Activated CD8-positive, alpha-beta memory T cell treated with anti-CD3 and anti-CD28 coated beads for 24 hours (primary cell): Measurements from ENCODE around the gene PFAS.
A peak's percentile ranks its signal among the peaks of the same experiment; 100 is the strongest.

Source experiments
- DNase-seq: peaks from one replicate; pipeline ENCODE4 v3.0.0-alpha.2; 2020

PFAS gene

GRCh38 chr17:8273884-8274444, 24.9 kb downstream of the PFAS start:
- no peak for DNase-seq

- DNase-seq = no peak
These were observed 25.7 kb downstream of the PFAS start for GRCh38 chr17:8274816-8275215.

DNA sequence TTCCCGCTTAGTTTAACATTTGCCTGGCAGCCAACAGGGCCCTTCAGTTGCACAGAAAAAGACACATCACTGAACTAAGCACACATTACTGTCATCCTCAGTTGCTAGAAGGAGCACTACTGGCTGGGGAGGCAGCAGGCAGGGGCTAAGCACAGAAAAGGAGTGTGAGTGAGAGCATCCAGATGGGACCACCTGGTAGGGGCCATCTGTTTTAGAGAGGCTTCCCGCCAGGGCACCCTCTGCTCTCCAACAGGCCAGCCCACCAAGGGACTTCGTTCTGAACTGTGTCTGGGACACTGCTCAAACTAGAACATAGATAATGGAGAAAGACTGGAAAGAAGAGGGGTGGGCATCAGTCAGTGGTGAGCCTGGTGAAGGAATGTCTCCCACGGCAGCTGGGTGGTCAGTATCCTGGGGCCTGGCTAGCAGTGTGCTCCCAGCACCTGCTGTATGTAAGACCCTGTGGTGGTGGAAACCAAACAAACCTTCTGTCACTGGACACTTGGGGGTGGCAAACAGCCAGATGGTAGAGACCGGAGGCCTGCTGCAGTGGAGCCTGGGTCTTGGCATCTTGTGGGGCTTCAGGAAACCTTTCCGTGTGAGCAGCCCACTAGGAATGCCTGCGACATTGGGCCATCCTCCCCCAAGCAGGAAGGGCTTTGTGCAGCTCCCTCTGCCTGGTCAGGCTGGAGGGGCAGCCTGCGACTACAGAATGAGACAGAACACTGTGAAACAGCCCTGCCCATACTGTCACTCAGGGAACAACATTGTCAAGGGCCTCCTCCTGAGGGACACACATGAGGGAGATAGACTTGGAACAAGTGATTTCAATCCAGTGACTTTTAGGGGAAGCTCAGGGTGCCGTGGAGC, 26.6 kb downstream of the PFAS start:
- DNase-seq = no peak

DNA sequence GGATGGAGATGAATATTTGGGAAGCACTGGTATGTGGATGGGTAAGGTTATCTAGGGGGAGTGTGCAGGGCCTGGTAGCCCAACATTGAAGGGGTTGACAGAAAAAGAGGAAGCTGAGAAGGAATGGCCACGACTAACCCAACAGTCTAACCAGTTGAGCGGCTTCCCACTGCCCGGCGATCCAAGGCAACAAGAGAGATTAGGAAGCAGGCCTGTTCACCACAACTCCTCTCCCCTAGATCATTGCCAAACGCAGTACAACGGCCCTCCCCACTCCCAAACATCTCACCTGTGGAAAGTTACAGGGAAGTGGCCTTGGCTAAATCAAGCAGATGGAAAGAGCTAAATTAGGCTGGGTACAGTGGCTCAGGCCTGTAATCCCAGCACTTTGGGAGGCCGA, 28.2 kb downstream of the PFAS start:
- DNase-seq = no peak

DNA sequence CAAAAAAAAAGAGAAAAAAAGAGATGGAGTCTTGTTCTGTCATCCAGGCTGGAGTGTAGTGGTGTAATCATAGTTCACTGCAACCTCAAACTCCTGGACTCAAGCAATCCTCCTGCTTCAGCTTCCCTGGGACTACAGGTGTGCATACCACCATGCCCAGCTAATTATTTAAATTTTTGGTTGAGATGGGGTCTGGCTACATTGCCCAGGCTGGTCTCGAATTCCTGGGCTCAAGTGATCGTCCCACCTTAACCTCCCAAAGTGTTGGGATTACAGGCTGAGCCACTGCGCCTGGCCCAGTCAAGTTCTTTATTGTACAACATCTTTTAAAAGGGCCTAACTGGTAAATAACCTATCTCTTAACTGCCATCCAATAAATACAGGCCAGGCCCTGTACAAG, 33.3 kb downstream of the PFAS start:
- no peak for DNase-seq

DNA sequence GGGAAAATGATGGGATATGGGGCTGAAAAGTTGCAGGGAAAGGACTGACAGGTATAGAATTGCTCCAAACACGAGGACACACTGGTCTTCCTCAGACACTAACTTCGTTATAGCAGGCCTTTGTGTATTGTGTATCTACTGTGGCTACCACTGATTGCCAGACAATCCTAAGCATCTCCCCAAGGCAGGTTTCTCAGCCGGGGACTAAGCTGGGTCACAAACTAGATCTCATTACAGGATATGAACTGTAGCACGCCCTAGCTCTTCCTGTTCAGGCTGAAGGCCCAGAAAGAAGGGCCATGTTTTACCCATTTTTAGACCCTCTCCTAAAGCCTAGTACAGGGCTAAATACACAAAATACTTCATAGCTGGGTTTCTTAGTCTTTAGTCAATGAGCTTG, 34.3 kb downstream of the PFAS start:
- no peak for DNase-seq

DNA sequence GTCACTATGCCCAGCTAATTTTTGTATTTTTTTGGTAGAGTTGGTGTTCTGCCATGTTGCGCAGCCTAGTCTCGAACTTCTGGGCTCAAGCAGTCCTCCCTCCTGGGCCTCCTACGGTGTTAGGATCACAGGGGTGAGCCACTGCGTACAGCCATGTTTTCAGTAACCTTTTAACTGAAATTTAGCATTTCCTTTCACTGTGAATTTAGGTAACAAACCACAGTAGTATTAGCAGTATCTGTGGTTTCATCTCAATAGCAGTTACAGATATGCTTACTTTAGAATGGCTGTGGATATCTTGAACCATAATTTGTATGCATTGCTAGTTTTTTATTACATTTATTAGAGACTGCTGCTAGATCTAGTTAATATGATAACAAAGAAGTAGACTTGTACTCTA, 35.0 kb downstream of the PFAS start:
- DNase-seq = no peak

GRCh38 chr17:8285270-8286181, 36.4 kb downstream of the PFAS start:
- no peak for DNase-seq

GRCh38 chr17:8287651-8288335, 38.7 kb downstream of the PFAS start:
- no peak for DNase-seq

- DNase-seq = peak; percentile 93
These were observed 39.4 kb downstream of the PFAS start, which contains the start of gene RANGRF for GRCh38 chr17:8288336-8289102. TSS of gene RANGRF (plus strand) at chr17:8288670. CDS start at chr17:8288789, 119 bp downstream.

DNA sequence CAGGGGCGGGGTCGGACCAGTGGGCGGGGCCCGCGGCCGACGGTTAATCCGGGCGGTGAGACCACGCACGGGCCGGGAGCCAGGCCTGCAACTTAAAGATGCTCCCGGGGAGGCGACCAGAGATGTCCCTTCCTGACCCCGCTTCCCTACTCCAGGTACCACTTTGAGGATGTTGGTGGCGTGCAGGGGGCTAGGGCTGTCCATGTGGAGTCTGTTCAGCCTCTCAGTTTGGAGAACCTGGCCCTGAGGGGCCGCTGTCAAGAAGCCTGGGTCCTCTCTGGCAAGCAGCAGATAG, 40.0 kb downstream of the PFAS start:
- DNase-seq = no peak

GRCh38 chr17:8290043-8290442, 41.0 kb downstream of the PFAS start:
- DNase-seq = no peak

- no peak for DNase-seq
These were observed 43.7 kb downstream of the PFAS start for GRCh38 chr17:8292639-8293395.

DNA sequence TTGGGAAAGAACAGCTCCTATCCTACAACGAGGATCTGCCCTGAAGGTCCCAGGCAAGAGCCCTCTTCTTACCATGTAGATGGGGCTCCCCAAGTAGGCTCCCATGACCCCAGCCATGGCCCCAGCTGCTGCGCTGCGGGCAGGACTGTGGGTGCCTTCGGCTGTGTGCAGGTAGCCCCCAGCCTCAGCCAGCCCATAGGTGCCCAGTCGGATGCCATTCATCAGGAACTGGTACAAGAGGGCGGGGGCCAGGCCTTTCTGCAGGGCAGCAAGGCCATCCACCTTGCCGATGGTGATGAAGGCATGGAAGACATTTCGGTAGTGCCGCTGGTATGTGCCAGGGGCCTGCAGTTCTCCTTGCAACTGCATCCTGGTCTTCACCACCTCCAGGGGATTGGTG, 45.3 kb downstream of the PFAS start:
- no peak for DNase-seq

- no peak for DNase-seq
These were observed 45.8 kb downstream of the PFAS start for GRCh38 chr17:8294814-8295316.

- no peak for DNase-seq
These were observed 51.1 kb downstream of the PFAS start for GRCh38 chr17:8300226-8300625.

- DNase-seq = peak; percentile 76
These were observed 51.6 kb downstream of the PFAS start for GRCh38 chr17:8300627-8301242.

- DNase-seq = no peak
These were observed 61.6 kb downstream of the PFAS start for GRCh38 chr17:8310601-8311123.

DNA sequence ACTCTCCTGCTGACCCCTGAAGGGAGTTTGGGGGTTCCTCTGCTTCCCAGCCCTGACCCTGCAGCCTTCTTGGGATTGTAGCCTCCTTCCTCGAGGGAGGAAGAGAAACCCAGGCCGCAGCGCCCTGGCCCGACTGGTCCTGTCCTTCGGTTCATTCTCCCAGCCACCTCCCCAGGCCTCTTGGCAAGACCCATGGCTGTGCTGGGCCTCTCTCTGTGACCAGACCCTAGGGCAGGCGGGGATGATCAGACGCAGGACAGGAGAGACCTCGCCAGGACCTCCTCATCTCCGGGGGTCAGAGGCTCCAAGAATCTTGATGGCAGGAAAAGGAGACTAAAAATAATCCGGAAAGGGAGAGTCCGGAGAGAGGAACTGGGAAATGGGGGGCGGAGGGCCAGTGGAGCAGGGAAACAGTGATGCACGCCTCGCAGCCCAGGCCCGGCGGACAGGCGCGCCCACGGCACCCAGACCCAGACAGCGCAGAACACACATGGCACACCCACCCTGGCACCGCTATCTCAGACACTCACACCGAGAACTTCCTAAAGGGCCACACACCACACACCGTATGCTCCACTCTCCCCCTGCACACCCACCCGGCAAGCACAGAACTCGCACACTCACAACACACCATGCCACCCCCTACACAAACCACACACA, 62.2 kb downstream of the PFAS start:
- no peak for DNase-seq

DNA sequence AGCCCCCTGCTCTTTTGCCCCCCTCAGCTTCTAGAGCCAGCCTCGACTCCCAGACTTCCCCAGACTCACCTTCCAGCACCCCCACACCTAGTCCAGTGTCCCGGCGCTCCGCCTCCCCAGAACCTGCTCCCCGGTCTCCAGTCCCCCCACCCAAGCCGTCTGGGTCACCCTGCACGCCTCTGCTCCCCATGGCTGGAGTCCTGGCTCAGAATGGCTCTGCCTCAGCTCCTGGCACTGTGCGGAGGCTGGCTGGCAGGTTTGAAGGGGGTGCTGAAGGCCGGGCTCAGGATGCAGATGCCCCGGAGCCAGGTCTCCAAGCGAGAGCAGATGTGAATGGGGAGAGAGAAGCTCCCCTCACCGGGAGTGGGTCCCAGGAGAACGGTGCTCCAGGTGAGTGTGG, 63.2 kb downstream of the PFAS start:
- DNase-seq = no peak
